Lung (tissue), 16 donors: ENCODE measurements around the gene AZI2. TPM values are rescaled to one million over a fixed set of nuclear protein-coding genes. Genes with fewer than 3 reads are reported as not detected.

Experiments used
- ATAC-seq: fragments of 200-7000 bp; cut with Tn5 transposase; one replicate; pipeline ENCODE4 v1.9.1; 2020; ENCODE audit warnings: moderate number of reproducible peaks; ENCODE audit not compliant: insufficient read depth, low FRiP score
- DNase-seq, 3 donors: peaks; one replicate each; pipeline ENCODE4 v3.0.0-alpha.2; 2013 to 2017
- H3K27ac ChIP-seq, 2 donors: one replicate each; pipeline ENCODE4 v1.5.1; 2013; ENCODE audit warnings: mild to moderate bottlenecking in 2 of 2, moderate library complexity in 2 of 2, control low read depth in 1 of 2, inconsistent platforms in 1 of 2, low read depth in 1 of 2, low read length in 1 of 2
- H3K27me3 ChIP-seq, 3 donors: one replicate each; pipeline ENCODE4 v1.5.1; 2013; ENCODE audit warnings: low read length in 2 of 3; ENCODE audit not compliant: control insufficient read depth in 3 of 3, insufficient read depth in 3 of 3
- H3K36me3 ChIP-seq, 4 donors: one replicate each; pipeline ENCODE4 v1.5.1; 2013; ENCODE audit warnings: low read length in 4 of 4, mild to moderate bottlenecking in 1 of 4, moderate library complexity in 1 of 4; ENCODE audit not compliant: control insufficient read depth in 4 of 4, insufficient read depth in 4 of 4
- H3K4me1 ChIP-seq, 5 donors: one replicate each; pipeline ENCODE4 v1.5.1; 2013; ENCODE audit warnings: low read length in 5 of 5, mild to moderate bottlenecking in 2 of 5, moderate library complexity in 1 of 5; ENCODE audit not compliant: control insufficient read depth in 5 of 5, insufficient read depth in 5 of 5
- H3K4me3 ChIP-seq: one replicate; pipeline ENCODE4 v1.5.1; 2013; ENCODE audit warnings: mild to moderate bottlenecking, control low read depth, moderate library complexity
- H3K9ac ChIP-seq, 2 donors: one replicate each; pipeline ENCODE4 v1.5.1; 2013; ENCODE audit warnings: low read length in 2 of 2, control low read depth in 1 of 2; ENCODE audit not compliant: insufficient read depth in 1 of 2
- H3K9me3 ChIP-seq, 4 donors: one replicate each; pipeline ENCODE4 v1.5.1; 2013; ENCODE audit warnings: low read length in 3 of 4, mild to moderate bottlenecking in 1 of 4, moderate library complexity in 1 of 4; ENCODE audit not compliant: control insufficient read depth in 4 of 4, insufficient read depth in 3 of 4
- CTCF ChIP-seq: IDR thresholded peaks from 2 replicates; pipeline ENCODE4 v1.5.1; 2012; ENCODE audit warnings: mild to moderate bottlenecking; ENCODE audit errors: control extremely low read depth, extremely low read depth
- WGBS, 2 donors: extraction: QIAGEN DNeasy Blood & Tissue Kit; methylation state at CpG; one replicate each; pipeline ENCODE4 v1.1.7; 2013; 5-methylcytosine and 5-hydroxymethylcytosine counted together
- long read RNA-seq, 5 donors: transcript quantifications; one replicate each; lab custom pipeline, GENCODE V29; 2026
- polyA plus RNA-seq, 2 donors: library from polyadenylated mRNA; stranded (reverse); fragments of 200-250 nt; gene quantifications; one replicate each; pipeline ENCODE4 v1.2.1, GENCODE V29; 2013
- total RNA-seq, 2 donors: library from RNA; depleted of rRNA in 1 of 2; stranded (reverse); fragments of >200 nt in 1 of 2; gene quantifications; one replicate each; pipeline ENCODE4 v1.2.1, GENCODE V29; 2014 to 2021
- donor health status: control.
- donor health status: control.
- donor health status: Bipolar disorder and iron deficiency.
- donor health status: healthy.
- donor health status: DM: yes; HTN: yes; CAD: no.

Gene AZI2
- total RNA-seq (100 to 1,000 TPM in 1 of 2 donors, 10 to 100 TPM in 1; 64.8 to 132 TPM), polyA plus RNA-seq (10 to 100 TPM; 32.5 to 65.8 TPM)
- long read RNA-seq, donor 1, full-length matches to known transcripts, result 35 of 35 reads
- long read RNA-seq, donor 1, partial matches to known transcripts, result 0 of 35 reads
- long read RNA-seq, donor 1, other reads (novel, unspliced or antisense), result 0 of 35 reads
- long read RNA-seq, donor 2, full-length matches to known transcripts, result 10 of 10 reads
- long read RNA-seq, donor 2, partial matches to known transcripts, result 0 of 10 reads
- long read RNA-seq, donor 2, other reads (novel, unspliced or antisense), result 0 of 10 reads
- long read RNA-seq, donor 3, full-length matches to known transcripts, result 18 of 18 reads
- long read RNA-seq, donor 3, partial matches to known transcripts, result 0 of 18 reads
- long read RNA-seq, donor 3, other reads (novel, unspliced or antisense), result 0 of 18 reads
- long read RNA-seq, donor 4, full-length matches to known transcripts, result 10 of 10 reads
- long read RNA-seq, donor 4, partial matches to known transcripts, result 0 of 10 reads
- long read RNA-seq, donor 4, other reads (novel, unspliced or antisense), result 0 of 10 reads
- long read RNA-seq, donor 5, full-length matches to known transcripts, result 31 of 38 reads
- long read RNA-seq, donor 5, partial matches to known transcripts, result 7 of 38 reads
- long read RNA-seq, donor 5, other reads (novel, unspliced or antisense), result 0 of 38 reads

- H3K9me3 ChIP-seq, result peaks cover 1 to 12% (median 6%) of the 10 kb centered on the region in 4 donors
- TF ChIP-seq CTCF, result no peak
- H3K27ac ChIP-seq, result peak within 1 kb of the TSS; percentile 98 to 99
- DNase-seq (peak; percentile 99), ATAC-seq (peak; percentile 97)
- WGBS, 2 donors, result 0% methylated on average over 74 to 83 of the region's 83 CpGs
- H3K4me3 ChIP-seq, result peak within 1 kb of the TSS; percentile 78
- no peaks in the 10 kb centered on the region for H3K27me3 ChIP-seq
- peaks cover 0 to 28% (median 13%) of the 10 kb centered on the region in 5 donors for H3K4me1 ChIP-seq
- H3K9ac ChIP-seq, result peak within 1 kb of the TSS; percentile 89 to 98
- H3K36me3 ChIP-seq, result peaks cover 0 to 11% (median 8%) of the 10 kb centered on the region in 4 donors
Measured at GRCh38 chr3:28348629-28349468, at the start of gene AZI2, which contains the start of gene ZCWPW2. Gene AZI2 (minus strand): TSS chr3:28348824. CDS start chr3:28340617, 8,207 bp downstream. Gene ZCWPW2 (plus strand): TSS chr3:28348721. CDS start chr3:28413069, 64,348 bp downstream.

GRCh38 chr3:28388978-28389377 is 40.4 kb upstream of the AZI2 start:
- Histone ChIP-seq H3K27ac (no peak overlapping the region), H3K9ac (no peak overlapping the region), H3K36me3 (no peaks in the 10 kb centered on the region), H3K4me1 (no peaks in the 10 kb centered on the region), H3K27me3 (no peaks in the 10 kb centered on the region), H3K4me3 (no peak overlapping the region), H3K9me3 (peaks cover 0 to 3% (median 0%) of the 10 kb centered on the region in 4 donors)
- DNase-seq, result no peak
- no peak for TF ChIP-seq CTCF
- no peak for ATAC-seq
- WGBS, 2 donors, result 90 to 97% methylated on average over 1 of the region's 1 CpG

- H3K9me3 ChIP-seq, result no peaks in the 10 kb centered on the region
- H3K4me3 ChIP-seq, result no peak overlapping the region
- H3K27me3 ChIP-seq, result no peaks in the 10 kb centered on the region
- 92 to 94% methylated on average over 5 of the region's 5 CpGs for WGBS, 2 donors
- H3K4me1 ChIP-seq, result no peaks in the 10 kb centered on the region
- ATAC-seq (no peak), DNase-seq (no peak)
- H3K36me3 ChIP-seq, result no peaks in the 10 kb centered on the region
- TF ChIP-seq CTCF, result no peak
- no peak overlapping the region for H3K9ac ChIP-seq
- no peak overlapping the region for H3K27ac ChIP-seq
Measured at GRCh38 chr3:28386049-28386448, 37.4 kb upstream of the AZI2 start.
